Hepatocyte (in vitro differentiated cells): ENCODE measurements around the gene CMSS1. TPM values are rescaled to one million over a fixed set of nuclear protein-coding genes. Genes with fewer than 3 reads are reported as not detected.

Experiments used
- DNase-seq: peaks from one replicate; pipeline ENCODE4 v3.0.0-alpha.2; 2016; ENCODE audit warnings: low spot score
- H2AFZ ChIP-seq: fragments of 200-600 bp; sonication (generic); 2 replicates; pipeline ENCODE4 v1.6.0; 2016; ENCODE audit warnings: antibody characterized with exemption, mild to moderate bottlenecking
- H3K27ac ChIP-seq: fragments of 200-600 bp; sonication (generic); 2 replicates; pipeline ENCODE4 v1.5.1; 2016; ENCODE audit warnings: mild to moderate bottlenecking
- H3K27me3 ChIP-seq: fragments of 200-600 bp; sonication (generic); 2 replicates; pipeline ENCODE4 v1.6.1; 2016
- H3K36me3 ChIP-seq: fragments of 200-600 bp; sonication (generic); replicated peaks from 2 replicates; pipeline ENCODE4 v1.5.1; 2016; ENCODE audit warnings: low read depth; ENCODE audit not compliant: insufficient read depth
- H3K4me1 ChIP-seq: fragments of 200-600 bp; sonication (generic); 2 replicates; pipeline ENCODE4 v1.5.1; 2016; ENCODE audit warnings: mild to moderate bottlenecking, moderate library complexity; ENCODE audit not compliant: insufficient read depth
- H3K4me2 ChIP-seq: fragments of 200-600 bp; sonication (generic); 2 replicates; pipeline ENCODE4 v1.6.0; 2016
- H3K4me3 ChIP-seq: fragments of 200-600 bp; sonication (generic); 2 replicates; pipeline ENCODE4 v1.5.1; 2016; ENCODE audit warnings: mild to moderate bottlenecking
- H3K79me2 ChIP-seq: fragments of 200-600 bp; sonication (generic); 2 replicates; pipeline ENCODE4 v1.6.0; 2017; ENCODE audit warnings: mild to moderate bottlenecking
- H3K9me2 ChIP-seq: fragments of 200-600 bp; sonication (generic); replicated peaks from 2 replicates; pipeline ENCODE4 v1.6.0; 2017; ENCODE audit warnings: mild to moderate bottlenecking; ENCODE audit not compliant: insufficient read depth
- H3K9me3 ChIP-seq: fragments of 200-600 bp; sonication (generic); 2 replicates; pipeline ENCODE4 v1.5.1; 2016; ENCODE audit warnings: low read depth, mild to moderate bottlenecking
- H4K20me1 ChIP-seq: fragments of 200-600 bp; sonication (generic); 2 replicates; pipeline ENCODE4 v1.6.0; 2016; ENCODE audit warnings: mild to moderate bottlenecking; ENCODE audit not compliant: insufficient read depth, poor library complexity, severe bottlenecking
- EZH2 ChIP-seq: fragments of 200-600 bp; sonication (generic); IDR thresholded peaks from 2 replicates; pipeline ENCODE4 v1.6.1; 2016; ENCODE audit warnings: antibody characterized with exemption, mild to moderate bottlenecking, borderline replicate concordance
- EZH2phosphoT487 ChIP-seq: fragments of 200-600 bp; sonication (generic); IDR thresholded peaks from one replicate; pipeline ENCODE4 v1.6.1; 2018; ENCODE audit warnings: antibody characterized with exemption, mild to moderate bottlenecking, low read depth, moderate library complexity; ENCODE audit not compliant: unreplicated experiment, severe bottlenecking
- WGBS: methylation state at CpG from one replicate; pipeline ENCODE4 v1.1.6; 2016; ENCODE audit warnings: low lambda C conversion rate; ENCODE audit errors: missing lambda C conversion rate; 5-methylcytosine and 5-hydroxymethylcytosine counted together
- polyA plus RNA-seq: library from polyadenylated mRNA; unstranded; fragments of >200 nt; fragmentation: Nextera tagmentation; extraction: Ambion mirVana; gene quantifications from 2 replicates; pipeline ENCODE4 v1.2.1, GENCODE V29; 2016
- total RNA-seq: library from RNA; depleted of rRNA; stranded (reverse); fragments of >200 nt; gene quantifications from 2 replicates; pipeline ENCODE4 v1.2.3, GENCODE V29; 2014
- TF ChIP-seq, protein P1 (sequence below): fragments of 200-600 bp; sonication (generic); IDR thresholded peaks from 2 replicates; pipeline ENCODE4 v1.5.1; 2016; ENCODE audit warnings: antibody characterized with exemption, mild to moderate bottlenecking; ENCODE audit not compliant: poor library complexity

Gene CMSS1
- total and polyA plus RNA-seq, 2 experiments from 2014 or later = 11.8 to 17.0 TPM

DNA sequence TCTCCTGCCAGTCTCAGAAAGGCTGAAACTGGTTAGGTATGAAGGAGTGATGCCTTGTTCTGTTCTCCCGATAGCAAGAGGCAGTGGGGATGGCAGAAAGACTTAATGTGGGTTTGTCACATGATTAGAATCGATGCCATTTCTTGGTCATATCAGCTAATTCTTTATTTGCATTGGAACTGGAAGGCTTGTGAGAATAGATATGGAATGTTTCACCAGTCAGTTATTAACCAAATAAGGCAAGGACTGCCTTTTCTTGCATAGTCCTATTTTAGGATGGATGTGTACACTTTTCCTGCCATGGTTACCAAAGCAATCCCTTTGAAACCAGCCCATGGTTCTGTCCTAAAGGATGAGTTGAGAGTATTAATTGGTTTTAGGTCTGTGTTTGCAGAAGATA is 262.9 kb downstream of the CMSS1 start:
- DNase-seq = no peak
- H3K4me1 ChIP-seq = peaks cover 41% of the 10 kb centered on the region
- peak overlapping the region; percentile 72 for H3K27ac ChIP-seq
- H3K27me3 ChIP-seq = no peaks in the 10 kb centered on the region
- TF ChIP-seq, protein P1, sequence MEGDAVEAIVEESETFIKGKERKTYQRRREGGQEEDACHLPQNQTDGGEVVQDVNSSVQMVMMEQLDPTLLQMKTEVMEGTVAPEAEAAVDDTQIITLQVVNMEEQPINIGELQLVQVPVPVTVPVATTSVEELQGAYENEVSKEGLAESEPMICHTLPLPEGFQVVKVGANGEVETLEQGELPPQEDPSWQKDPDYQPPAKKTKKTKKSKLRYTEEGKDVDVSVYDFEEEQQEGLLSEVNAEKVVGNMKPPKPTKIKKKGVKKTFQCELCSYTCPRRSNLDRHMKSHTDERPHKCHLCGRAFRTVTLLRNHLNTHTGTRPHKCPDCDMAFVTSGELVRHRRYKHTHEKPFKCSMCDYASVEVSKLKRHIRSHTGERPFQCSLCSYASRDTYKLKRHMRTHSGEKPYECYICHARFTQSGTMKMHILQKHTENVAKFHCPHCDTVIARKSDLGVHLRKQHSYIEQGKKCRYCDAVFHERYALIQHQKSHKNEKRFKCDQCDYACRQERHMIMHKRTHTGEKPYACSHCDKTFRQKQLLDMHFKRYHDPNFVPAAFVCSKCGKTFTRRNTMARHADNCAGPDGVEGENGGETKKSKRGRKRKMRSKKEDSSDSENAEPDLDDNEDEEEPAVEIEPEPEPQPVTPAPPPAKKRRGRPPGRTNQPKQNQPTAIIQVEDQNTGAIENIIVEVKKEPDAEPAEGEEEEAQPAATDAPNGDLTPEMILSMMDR = no peak
- TF ChIP-seq EZH2 (no peak), EZH2phosphoT487 (no peak)
- no peaks in the 10 kb centered on the region for H3K36me3 ChIP-seq
- H3K79me2 ChIP-seq = no peaks in the 10 kb centered on the region
- no peaks in the 10 kb centered on the region for H4K20me1 ChIP-seq
- WGBS = 51% methylated on average over 2 of the region's 2 CpGs
- no peak overlapping the region for H3K4me2 ChIP-seq
- H2AFZ ChIP-seq = no peak overlapping the region
- H3K9me2 ChIP-seq = no peaks in the 10 kb centered on the region
- no peaks in the 10 kb centered on the region for H3K9me3 ChIP-seq
- H3K4me3 ChIP-seq = no peak overlapping the region

DNA sequence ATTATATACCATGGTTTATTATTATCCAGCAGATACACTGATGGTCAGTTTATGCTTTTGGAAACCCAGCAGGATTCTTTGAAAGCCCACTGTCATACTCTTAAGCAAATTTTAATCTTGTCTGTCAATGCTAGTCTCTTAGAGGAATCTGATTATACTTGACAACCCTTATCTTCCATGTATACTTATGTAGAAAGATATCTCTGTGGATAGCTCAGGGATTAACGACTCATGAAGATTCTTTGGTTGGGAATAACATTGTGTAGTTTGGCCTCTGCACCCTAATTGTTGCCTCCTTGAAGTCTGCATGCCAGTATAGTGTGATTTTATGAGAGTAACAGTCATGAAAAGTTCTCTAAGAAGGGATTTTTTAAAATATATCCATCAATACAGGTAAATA is 263.6 kb downstream of the CMSS1 start:
- Histone ChIP-seq H3K27ac (peak overlapping the region; percentile 72), H2AFZ (no peak overlapping the region), H3K4me1 (peaks cover 37% of the 10 kb centered on the region), H3K9me3 (no peaks in the 10 kb centered on the region), H3K36me3 (no peaks in the 10 kb centered on the region), H3K4me3 (no peak overlapping the region), H3K9me2 (no peaks in the 10 kb centered on the region), H4K20me1 (no peaks in the 10 kb centered on the region), H3K79me2 (no peaks in the 10 kb centered on the region), H3K4me2 (no peak overlapping the region), H3K27me3 (no peaks in the 10 kb centered on the region)
- TF ChIP-seq, protein P1 = no peak
- no peak for TF ChIP-seq EZH2
- no peak for TF ChIP-seq EZH2phosphoT487
- WGBS = 37% methylated on average over 1 of the region's 1 CpG
- no peak for DNase-seq

DNA sequence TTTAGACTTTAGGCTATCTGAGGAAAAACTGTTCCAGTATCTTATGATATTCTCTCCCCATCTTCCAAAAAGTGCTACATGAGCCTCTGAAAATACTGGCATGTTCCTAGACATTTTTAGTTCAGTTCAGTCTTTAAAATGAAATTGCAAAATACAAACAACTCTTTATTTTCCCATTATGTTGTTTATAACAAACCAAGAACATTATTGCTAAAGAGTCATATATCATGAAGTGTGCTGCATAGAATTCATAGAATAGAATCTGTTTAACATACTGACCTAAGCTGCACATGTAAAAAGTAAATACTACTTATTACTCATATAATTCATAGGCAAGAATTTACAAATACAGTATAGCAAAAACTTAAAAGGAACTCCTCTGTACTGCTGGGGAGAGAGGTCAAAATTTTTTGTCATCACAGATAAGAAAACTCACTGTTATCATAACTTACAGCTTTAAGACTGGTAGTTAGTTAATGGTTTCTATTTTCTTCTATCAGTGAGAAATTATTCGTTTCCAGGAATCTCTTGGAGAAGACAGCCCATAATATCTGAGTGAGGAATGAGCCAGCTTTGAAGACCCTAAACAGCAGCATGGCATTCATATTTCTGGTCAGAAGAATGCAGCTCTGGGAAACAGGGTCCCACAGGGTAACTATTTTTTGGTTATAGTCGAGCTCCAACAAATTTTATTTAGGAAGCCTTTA is 264.5 kb downstream of the CMSS1 start:
- Histone ChIP-seq H3K4me2 (peak overlapping the region; percentile 0), H3K27ac (peak overlapping the region; percentile 72), H3K9me3 (no peaks in the 10 kb centered on the region), H3K4me3 (no peak overlapping the region), H3K79me2 (no peaks in the 10 kb centered on the region), H3K27me3 (no peaks in the 10 kb centered on the region), H3K36me3 (no peaks in the 10 kb centered on the region), H3K4me1 (peaks cover 36% of the 10 kb centered on the region), H3K9me2 (no peaks in the 10 kb centered on the region), H2AFZ (no peak overlapping the region), H4K20me1 (no peaks in the 10 kb centered on the region)
- DNase-seq = no peak
- TF ChIP-seq EZH2 (no peak), EZH2phosphoT487 (no peak)
- TF ChIP-seq, protein P1 = no peak
- 52% methylated on average over 2 of the region's 2 CpGs for WGBS
